ENCODE results near the gene RRN3. TPM values are rescaled to one million over a fixed set of nuclear protein-coding genes. Genes with fewer than 3 reads are reported as not detected.
"Not testable (repeated sequence)": the region's sequence is repeated elsewhere in the genome, so short reads cannot be mapped to it uniquely, and the experiment has no call there.

The RRN3 gene, protein sequence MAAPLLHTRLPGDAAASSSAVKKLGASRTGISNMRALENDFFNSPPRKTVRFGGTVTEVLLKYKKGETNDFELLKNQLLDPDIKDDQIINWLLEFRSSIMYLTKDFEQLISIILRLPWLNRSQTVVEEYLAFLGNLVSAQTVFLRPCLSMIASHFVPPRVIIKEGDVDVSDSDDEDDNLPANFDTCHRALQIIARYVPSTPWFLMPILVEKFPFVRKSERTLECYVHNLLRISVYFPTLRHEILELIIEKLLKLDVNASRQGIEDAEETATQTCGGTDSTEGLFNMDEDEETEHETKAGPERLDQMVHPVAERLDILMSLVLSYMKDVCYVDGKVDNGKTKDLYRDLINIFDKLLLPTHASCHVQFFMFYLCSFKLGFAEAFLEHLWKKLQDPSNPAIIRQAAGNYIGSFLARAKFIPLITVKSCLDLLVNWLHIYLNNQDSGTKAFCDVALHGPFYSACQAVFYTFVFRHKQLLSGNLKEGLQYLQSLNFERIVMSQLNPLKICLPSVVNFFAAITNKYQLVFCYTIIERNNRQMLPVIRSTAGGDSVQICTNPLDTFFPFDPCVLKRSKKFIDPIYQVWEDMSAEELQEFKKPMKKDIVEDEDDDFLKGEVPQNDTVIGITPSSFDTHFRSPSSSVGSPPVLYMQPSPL
- total RNA-seq: 40.6 TPM
- polyA plus RNA-seq: 25.1 TPM

DNA sequence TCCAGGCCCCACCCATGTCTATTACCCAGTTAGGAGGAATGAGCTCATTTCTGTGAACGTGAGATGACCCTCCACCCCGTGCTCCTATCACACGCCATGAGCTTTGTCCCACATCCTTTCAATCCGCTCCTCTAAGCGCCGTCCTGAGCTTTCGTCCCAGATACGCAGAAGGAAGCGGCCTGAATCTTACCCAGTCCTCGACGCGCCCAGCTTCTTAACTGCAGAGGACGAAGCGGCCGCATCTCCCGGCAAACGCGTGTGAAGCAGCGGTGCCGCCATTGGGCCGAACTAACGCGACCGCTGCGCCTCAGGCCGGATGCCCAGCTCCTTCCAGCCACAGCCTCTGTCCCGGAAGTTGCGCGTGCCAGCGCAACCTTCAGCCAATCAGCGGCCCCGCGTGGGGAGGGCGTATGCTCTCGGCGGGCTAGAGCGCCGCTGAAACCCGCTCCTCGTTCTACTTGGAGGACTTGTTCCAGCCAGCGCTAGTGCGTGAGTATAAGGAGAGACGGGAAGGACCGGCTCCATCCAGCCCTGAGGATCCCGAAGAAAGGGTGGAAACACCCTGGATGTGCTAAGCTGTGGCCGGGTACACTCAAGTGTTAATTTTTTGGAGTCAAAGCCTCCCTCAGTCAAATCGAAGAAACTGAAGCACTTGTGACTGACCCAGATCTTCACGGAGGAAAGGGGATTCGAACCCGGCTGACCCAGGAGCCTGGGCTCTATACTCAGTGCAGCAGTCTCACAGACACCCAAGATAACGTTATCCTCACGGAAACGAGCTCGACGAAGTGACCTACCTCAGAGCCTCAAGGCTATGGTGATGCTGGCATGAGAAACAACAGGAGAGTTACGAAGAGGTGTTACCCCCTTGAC, at the start of gene RRN3:
Gene RRN3, minus strand, starts transcription at position 318 of the 873 bp plus-strand sequence. Its CDS starts 39 bp downstream, at position 279.
- DNase-seq (ENCODE audit: extremely low spot score): peak; percentile 74
- 3% methylated on average over 56 of the region's 56 CpGs for WGBS

DNA sequence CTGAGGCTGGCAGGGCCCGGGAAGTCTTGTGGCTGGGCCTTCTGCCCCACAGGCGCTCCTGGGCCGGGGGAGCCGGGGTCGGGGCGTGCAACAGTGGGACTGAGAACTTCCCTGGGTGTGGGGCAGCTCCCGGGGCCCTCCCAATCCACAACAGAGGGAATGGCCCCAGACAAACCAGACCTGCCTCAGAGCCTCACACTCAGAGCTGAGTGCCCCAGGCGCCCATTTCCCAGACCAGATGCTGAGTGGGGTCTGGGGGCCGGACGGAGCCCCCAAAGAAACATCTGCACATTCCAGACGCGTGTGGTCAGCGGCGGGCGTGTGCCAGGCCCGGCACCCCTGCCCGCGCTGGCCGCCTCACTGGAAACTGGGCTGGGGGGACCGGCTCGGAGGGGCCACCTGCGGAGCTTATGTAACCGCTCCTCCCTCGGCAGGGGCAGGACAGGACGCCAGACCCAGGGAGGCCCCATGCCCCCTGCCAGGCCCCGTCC, 49.6 kb upstream of the RRN3 start:
- H3K4me3 ChIP-seq (ENCODE audit: low read depth, low read length); H3K27ac ChIP-seq (ENCODE audit: low read depth); DNase-seq (ENCODE audit: extremely low spot score); H3K36me3 ChIP-seq (ENCODE audit: insufficient read depth); H3K4me1 ChIP-seq (ENCODE audit: insufficient read depth): not testable (repeated sequence)
- 25% methylated on average over 26 of the region's 26 CpGs for WGBS

More for the DNA sequence above, at the start of gene RRN3:
- H3K27ac ChIP-seq (ENCODE audit: low read depth): peak within 1 kb of the TSS; percentile 94
- H3K36me3 ChIP-seq (ENCODE audit: insufficient read depth); H3K4me1 ChIP-seq (ENCODE audit: insufficient read depth): not testable (repeated sequence)
- H3K4me3 ChIP-seq (ENCODE audit: low read depth, low read length): peak within 1 kb of the TSS; percentile 56

DNA sequence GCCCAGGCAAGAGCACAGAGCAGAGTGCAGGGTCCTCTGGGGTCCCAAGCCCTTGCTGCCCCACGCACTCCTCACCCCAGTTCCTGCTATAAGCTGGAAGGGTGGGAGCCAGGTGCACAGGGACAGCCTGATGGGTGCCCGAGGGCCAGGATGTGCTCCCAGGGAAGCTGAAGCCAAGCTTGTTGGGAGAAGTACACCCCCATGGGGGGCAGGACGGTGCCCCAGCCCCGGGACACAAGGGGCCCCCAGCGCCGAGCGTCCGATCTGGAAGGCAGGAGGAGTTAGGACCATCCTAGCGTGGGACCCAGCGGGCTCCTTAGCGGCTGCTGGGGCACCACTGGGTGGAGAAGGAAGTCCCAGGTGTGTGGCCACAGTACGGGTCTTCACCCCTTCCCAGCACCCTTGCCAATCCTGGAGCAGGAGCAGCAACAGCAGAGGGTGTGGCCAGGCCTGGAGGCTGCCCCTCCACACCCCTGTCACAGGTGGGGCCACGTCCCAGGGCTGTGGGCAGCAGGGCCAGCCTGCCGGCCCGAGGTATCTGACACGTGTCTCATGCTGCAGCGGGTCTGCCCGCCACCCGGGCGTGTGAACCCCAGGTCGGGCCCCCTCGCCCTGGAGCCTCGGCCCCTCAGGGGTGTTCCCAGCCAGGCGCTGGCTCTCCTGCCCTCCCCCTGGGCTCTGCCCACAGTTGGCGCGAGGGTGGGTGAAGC, 49.0 kb upstream of the RRN3 start:
- H3K36me3 ChIP-seq (ENCODE audit: insufficient read depth); H3K4me3 ChIP-seq (ENCODE audit: low read depth, low read length); H3K27ac ChIP-seq (ENCODE audit: low read depth); DNase-seq (ENCODE audit: extremely low spot score); H3K4me1 ChIP-seq (ENCODE audit: insufficient read depth): not testable (repeated sequence)
- WGBS: 59% methylated on average over 25 of the region's 26 CpGs

DNA sequence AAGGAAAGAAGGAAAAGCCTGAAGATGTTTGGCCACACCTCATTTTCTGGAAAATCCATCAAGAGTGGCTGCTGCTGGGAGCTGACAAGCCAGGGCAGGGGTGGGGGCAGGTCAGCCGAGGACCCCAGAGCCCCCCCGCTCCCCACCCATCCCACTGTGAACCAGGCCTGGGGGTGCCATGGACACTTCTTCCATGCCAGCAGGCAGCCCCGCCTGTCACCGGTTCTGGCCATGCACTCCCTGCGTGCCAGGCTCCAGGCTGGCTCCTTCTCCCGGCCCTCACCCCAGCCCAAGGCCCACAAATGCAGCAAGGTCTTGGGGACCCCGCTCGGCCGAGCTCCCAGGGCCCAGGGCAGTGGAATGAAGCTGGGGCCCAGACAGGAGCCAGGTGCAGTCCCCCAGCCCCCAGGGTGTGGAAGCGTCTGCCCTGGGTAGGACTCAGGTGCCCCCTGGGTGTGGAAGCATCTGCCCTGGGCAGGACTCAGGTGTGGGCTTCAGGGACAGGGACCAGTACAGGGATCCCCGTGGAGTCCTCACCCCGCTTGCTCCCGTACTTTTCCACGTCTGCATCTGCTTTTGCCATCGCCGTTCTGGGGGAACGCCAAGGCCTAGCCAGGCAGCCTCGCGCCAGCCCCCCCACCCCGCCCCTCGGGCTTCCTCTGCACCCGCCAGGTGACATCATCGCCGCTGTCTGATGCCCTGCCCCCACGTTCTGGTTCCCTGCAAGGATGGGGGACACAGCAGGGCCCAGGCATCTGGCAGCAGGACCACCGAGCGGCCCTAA, 48.2 kb upstream of the RRN3 start:
- H3K4me1 ChIP-seq (ENCODE audit: insufficient read depth); H3K36me3 ChIP-seq (ENCODE audit: insufficient read depth); H3K27ac ChIP-seq (ENCODE audit: low read depth); DNase-seq (ENCODE audit: extremely low spot score); H3K4me3 ChIP-seq (ENCODE audit: low read depth, low read length): not testable (repeated sequence)
- WGBS: 63% methylated on average over 18 of the region's 27 CpGs

DNA sequence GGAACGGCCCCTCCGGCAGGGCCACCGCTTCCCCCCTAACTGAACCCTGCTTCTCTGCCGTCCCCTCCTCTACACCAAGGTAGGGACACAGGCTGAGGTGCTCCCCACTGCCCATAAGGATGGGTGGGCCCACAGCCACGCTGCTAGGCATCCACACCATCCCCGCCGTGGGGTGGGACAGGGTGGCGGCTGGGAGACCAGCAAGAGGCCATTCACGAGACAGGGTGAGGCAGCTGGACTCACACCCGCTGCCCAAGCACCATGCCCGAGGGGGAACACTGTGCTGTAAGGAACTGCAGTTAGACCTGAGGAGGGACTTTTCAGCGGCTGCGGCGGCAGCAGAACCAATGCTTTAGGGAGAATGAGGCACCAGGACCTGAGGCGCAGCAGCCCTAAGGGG, 47.5 kb upstream of the RRN3 start:
- no peak for DNase-seq (ENCODE audit: extremely low spot score)
- 86% methylated on average over 15 of the region's 15 CpGs for WGBS
- Histone ChIP-seq H3K4me1 (ENCODE audit: insufficient read depth) (no peaks in the 10 kb centered on the region), H3K27ac (ENCODE audit: low read depth) (no peak overlapping the region), H3K4me3 (ENCODE audit: low read depth, low read length) (no peak overlapping the region), H3K36me3 (ENCODE audit: insufficient read depth) (no peaks in the 10 kb centered on the region)

DNA sequence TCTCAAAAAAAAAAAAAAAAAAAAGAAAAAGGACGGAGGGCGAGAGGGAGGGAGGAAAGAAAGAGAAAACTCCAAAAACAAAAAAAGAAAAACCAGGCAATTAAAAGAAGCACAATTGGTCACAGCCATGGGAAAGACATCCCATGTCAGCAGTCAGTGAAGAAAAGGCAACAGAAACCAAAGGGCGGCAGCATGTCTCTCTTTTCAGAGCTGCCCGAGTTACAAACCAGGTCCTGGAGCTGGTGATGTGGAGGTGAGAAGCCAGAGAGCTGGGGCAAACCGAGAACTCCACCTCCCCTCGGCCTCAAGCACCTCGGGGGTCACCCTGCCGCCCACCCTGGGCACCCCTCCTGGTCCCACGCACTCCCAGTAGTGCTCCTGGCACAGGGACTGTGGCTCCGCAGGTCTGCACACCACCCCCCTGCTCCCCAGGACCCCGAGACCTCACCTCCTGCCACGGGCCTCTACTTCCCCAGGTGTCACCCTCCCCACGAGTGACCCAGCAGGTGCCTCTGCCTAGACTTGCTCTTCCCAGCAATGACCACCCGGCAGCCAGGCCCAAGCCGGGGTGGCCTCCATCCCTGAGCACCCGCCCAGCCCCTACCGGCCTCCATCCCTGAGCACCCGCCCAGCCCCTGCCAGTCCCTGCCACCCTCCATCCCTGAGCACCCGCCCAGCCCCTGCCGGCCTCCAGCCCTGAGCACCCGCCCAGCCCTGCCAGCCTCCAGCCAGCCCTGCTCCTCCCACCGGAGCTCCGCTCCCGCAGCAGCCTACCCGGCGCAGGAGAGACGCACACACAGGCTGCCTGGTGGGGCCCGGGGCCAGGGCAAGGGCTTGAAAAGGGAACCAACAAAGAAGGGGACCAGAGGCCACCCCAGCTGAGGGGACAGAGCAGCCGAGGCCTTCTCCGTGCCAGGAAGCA, 46.6 kb upstream of the RRN3 start:
- not testable (repeated sequence) for H3K4me3 ChIP-seq (ENCODE audit: low read depth, low read length); H3K27ac ChIP-seq (ENCODE audit: low read depth)

DNA sequence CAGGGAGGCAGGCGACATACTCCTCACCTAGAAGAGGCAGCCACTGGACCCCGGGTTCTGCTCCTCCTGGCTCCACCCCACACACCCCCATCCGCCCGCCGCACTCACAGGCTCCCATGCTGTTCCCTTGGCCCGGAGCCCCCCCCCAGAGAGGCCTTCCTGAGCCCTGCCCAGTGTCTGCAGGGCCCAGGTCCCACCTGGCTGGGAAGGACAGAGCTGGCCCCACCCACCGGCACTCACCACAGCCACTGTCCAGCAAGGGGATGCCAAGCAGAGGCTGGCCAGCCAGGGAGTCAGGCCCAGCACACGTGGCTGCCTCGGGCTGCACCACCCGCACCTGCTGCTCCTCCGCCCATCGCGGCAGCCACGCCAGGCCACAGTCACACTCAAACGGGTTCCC, 43.4 kb upstream of the RRN3 start:
- H3K36me3 ChIP-seq (ENCODE audit: insufficient read depth); DNase-seq (ENCODE audit: extremely low spot score); H3K4me1 ChIP-seq (ENCODE audit: insufficient read depth); H3K27ac ChIP-seq (ENCODE audit: low read depth); H3K4me3 ChIP-seq (ENCODE audit: low read depth, low read length): not testable (repeated sequence)
- 72% methylated on average over 10 of the region's 15 CpGs for WGBS

More for the DNA sequence above, 46.6 kb upstream of the RRN3 start:
- DNase-seq (ENCODE audit: extremely low spot score); H3K4me1 ChIP-seq (ENCODE audit: insufficient read depth); H3K36me3 ChIP-seq (ENCODE audit: insufficient read depth): not testable (repeated sequence)
- 64% methylated on average over 30 of the region's 30 CpGs for WGBS

DNA sequence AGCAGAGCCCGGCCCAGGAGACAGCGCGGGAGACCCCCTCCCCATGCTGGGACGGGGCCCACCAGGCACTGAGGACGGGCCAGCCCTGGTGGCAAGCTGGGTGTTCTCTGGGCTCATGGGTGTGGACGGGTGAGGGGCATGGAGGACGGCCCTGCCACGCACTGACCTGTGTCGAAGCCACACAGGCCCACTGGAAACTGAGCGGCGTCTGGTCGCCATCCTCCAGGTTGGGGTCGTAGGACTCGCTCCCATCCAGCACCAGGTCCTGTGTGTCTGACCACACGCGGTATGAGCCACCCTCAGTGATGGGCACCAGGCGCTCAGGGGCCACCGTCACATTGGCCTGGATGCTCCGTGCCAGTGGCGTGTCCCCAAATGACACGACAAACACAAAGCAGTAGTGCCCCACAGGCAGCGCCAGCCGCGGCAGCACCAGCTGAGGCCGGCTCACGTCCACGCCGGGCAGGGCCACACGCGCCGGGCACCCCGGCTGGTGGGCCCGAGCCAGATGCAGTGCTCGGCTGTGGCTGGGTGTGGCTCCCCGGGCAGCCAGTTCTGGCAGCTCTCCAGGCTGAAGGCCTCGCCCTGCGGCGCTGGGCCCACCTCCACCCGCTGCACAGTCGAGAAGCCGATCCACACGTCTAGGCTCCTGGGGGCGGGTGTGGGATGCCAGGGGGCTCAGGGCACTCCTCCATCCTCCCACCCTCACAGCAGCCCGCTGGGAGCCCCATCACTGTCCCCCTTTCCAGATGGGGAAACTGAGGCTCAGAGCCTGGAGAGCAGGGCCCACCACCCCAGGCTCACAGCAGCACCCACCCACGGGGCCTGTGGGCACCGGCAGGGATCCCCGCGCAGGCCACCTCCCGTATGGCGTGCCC, 41.6 kb upstream of the RRN3 start:
- not testable (repeated sequence) for H3K27ac ChIP-seq (ENCODE audit: low read depth); H3K36me3 ChIP-seq (ENCODE audit: insufficient read depth); H3K4me3 ChIP-seq (ENCODE audit: low read depth, low read length); DNase-seq (ENCODE audit: extremely low spot score); H3K4me1 ChIP-seq (ENCODE audit: insufficient read depth)
- 82% methylated on average over 43 of the region's 50 CpGs for WGBS

DNA sequence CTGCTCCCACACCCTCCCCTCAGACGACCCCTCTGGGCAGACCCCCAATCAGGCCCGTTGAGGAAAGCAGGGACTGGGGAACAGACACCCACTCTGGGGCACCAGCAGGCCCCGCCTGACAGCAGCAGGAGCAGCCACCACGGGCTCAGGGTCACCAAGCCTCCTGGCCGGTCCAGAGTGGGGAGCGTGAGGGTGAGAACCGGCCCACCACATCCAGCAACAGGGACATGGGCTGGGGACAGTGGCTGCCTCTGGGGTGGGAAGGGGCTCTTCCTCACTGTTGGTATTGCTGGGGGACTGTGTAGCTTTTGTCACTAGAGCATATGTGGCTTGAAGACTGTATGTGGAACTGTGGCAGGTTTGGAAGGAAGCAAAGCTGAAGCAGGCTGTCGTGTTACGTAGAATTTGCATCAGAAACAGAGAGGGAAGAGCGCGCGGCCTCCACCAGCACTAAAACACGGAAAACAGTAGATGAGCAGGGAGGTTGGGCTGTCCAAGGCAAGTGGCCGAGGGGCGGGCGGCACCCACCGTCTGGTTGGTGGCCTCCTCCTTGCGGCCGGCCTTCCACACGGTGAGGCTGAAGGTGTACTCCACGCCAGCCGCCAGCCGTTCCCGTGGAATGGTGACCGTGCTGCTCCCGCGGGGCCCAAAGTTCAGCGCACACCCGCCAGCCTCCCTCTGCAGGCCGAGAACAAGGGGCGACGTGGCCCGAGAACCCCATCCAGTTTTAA, 40.8 kb upstream of the RRN3 start:
- not testable (repeated sequence) for DNase-seq (ENCODE audit: extremely low spot score); H3K4me1 ChIP-seq (ENCODE audit: insufficient read depth); H3K27ac ChIP-seq (ENCODE audit: low read depth); H3K36me3 ChIP-seq (ENCODE audit: insufficient read depth); H3K4me3 ChIP-seq (ENCODE audit: low read depth, low read length)
- 92% methylated on average over 23 of the region's 33 CpGs for WGBS

DNA sequence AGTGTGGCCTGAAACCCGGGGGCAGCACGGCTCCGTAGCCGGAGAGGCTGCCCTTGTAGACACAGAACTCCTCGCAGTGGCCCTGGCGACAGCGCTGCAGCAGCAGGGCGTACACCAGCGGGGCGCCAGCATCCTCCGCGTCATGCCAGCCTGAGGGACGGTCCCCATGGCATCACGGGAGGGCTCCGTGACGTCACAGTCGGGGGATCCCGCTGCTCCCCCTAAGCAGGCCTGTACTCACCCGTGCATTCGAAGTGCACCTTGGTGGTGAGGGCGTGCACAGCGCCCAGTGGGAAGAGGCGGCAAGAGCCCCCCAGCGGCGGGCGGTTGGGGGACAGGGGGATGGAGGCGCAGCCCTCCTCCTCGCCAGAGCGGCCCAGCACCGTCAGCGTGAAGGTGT, 39.5 kb upstream of the RRN3 start:
- not testable (repeated sequence) for DNase-seq (ENCODE audit: extremely low spot score); H3K27ac ChIP-seq (ENCODE audit: low read depth); H3K36me3 ChIP-seq (ENCODE audit: insufficient read depth); H3K4me1 ChIP-seq (ENCODE audit: insufficient read depth); H3K4me3 ChIP-seq (ENCODE audit: low read depth, low read length)
- WGBS: 96% methylated on average over 16 of the region's 31 CpGs

All from urinary bladder (tissue), 4 donors.